LNCAP (cell line): ENCODE data around the gene CCNT1.

Source experiments
- CTCF ChIP-seq: fragments of 450-650 bp; IDR thresholded peaks from 2 replicates; pipeline ENCODE4 v1.5.1; 2017; ENCODE audit warnings: mild to moderate bottlenecking

The CCNT1 gene

GRCh38 chr12:48680861-48681260 is 35.6 kb downstream of the CCNT1 start:
- TF ChIP-seq CTCF: no peak

- no peak for TF ChIP-seq CTCF
Observed at GRCh38 chr12:48678551-48679185, 37.8 kb downstream of the CCNT1 start.

- no peak for TF ChIP-seq CTCF
Observed at GRCh38 chr12:48671231-48671856, 45.2 kb downstream of the CCNT1 start.

- no peak for TF ChIP-seq CTCF
Observed at GRCh38 chr12:48668996-48669395, 47.5 kb downstream of the CCNT1 start.

- TF ChIP-seq CTCF: no peak
Observed at GRCh38 chr12:48659863-48660262, 56.6 kb downstream of the CCNT1 start.

- no peak for TF ChIP-seq CTCF
Observed at GRCh38 chr12:48651681-48652080, 64.8 kb downstream of the CCNT1 start.

GRCh38 chr12:48643011-48643410 is 73.5 kb downstream of the CCNT1 start:
- TF ChIP-seq CTCF: no peak
